GM12878 (cell line): Measurements from ENCODE around the gene ARRDC1. TPM values are rescaled to one million over a fixed set of nuclear protein-coding genes. Genes with fewer than 3 reads are reported as not detected.

Source experiments
- ATAC-seq: fragments of 200-7000 bp; cut with Tn5 transposase; 3 replicates; pipeline ENCODE4 v1.9.1; 2020; ENCODE audit warnings: mild to moderate bottlenecking, moderate library complexity
- BruUV-seq: library from RNA; stranded (reverse); fragments of 400-500 nt; replicated peaks from 2 replicates; lab custom pipeline; 2021; lab: Mats Ljungman, UMichigan
- CTCF ChIA-PET: fragments of 300-600 bp; sonication (Branson Sonifier 250); formaldehyde crosslinking; extraction: SDS; loops from one replicate; lab custom pipeline; 2021; ENCODE audit warnings: inconsistent platforms; lab: Yijun Ruan, JAX
- POLR2A ChIA-PET: fragments of 350-600 bp; formaldehyde crosslinking; extraction: SDS; loops from one replicate; lab custom pipeline; 2021; ENCODE audit warnings: inconsistent platforms; lab: Charles Lee
- RAD21 ChIA-PET: fragments of 300-600 bp; sonication (Branson Sonifier 250); formaldehyde crosslinking; loops from one replicate; lab custom pipeline; 2023; ENCODE audit warnings: antibody characterized with exemption; ENCODE audit not compliant: unreplicated experiment; lab: Charles Lee
- SMC1A ChIA-PET: fragments of 300-600 bp; sonication (Branson Sonifier 250); formaldehyde crosslinking; loops from one replicate; lab custom pipeline; 2023; ENCODE audit not compliant: unreplicated experiment, uncharacterized antibody; lab: Charles Lee
- DNase-seq: peaks from one replicate; pipeline ENCODE4 v3.0.0-alpha.2; 2011; ENCODE audit warnings: low read depth, low spot score
- FAIRE-seq: peaks from 3 replicates; lab custom pipeline; 2011; peaks lifted over from hg19 to GRCh38; lab: Jason Lieb, UNC
- H2AFZ ChIP-seq: 2 replicates; pipeline ENCODE4 v1.6.0; 2011; ENCODE audit warnings: low read depth, low read length, control low read depth; ENCODE audit not compliant: control insufficient read depth
- H3K27ac ChIP-seq: 2 replicates; pipeline ENCODE4 v1.5.1; 2011; ENCODE audit warnings: control low read depth; ENCODE audit not compliant: control insufficient read depth, insufficient read depth
- H3K27me3 ChIP-seq, 2 experiments: replicated peaks in 1 of 2; 2 replicates each; pipeline versions ENCODE4 v1.6.0 to v1.6.1; 2011; ENCODE audit warnings: low read length in 1 of 2; ENCODE audit not compliant: control insufficient read depth in 2 of 2, insufficient read depth in 2 of 2
- H3K36me3 ChIP-seq, 2 experiments: 2 replicates each; pipeline ENCODE4 v1.5.1; 2011; ENCODE audit warnings: low read length in 1 of 2; ENCODE audit not compliant: control insufficient read depth in 2 of 2, insufficient read depth in 2 of 2
- H3K4me1 ChIP-seq: 2 replicates; pipeline ENCODE4 v1.6.1; 2011; ENCODE audit warnings: mild to moderate bottlenecking, low read length, moderate library complexity, mixed read lengths; ENCODE audit not compliant: control insufficient read depth, insufficient read depth
- H3K4me2 ChIP-seq: 2 replicates; pipeline ENCODE4 v1.6.0; 2011; ENCODE audit warnings: control low read depth; ENCODE audit not compliant: control insufficient read depth, insufficient read depth
- H3K4me3 ChIP-seq: fragments of 200-600 bp; sonication (generic); 2 replicates; pipeline ENCODE4 v1.5.1; 2016
- H3K79me2 ChIP-seq: 2 replicates; pipeline ENCODE4 v1.6.0; 2011; ENCODE audit warnings: low read length; ENCODE audit not compliant: control insufficient read depth, insufficient read depth
- H3K9ac ChIP-seq: 2 replicates; pipeline ENCODE4 v1.8.0; 2011; ENCODE audit warnings: low read length, control low read depth, mixed read lengths; ENCODE audit not compliant: control insufficient read depth, insufficient read depth
- H3K9me3 ChIP-seq: replicated peaks from 3 replicates; pipeline ENCODE4 v1.5.1; 2011; ENCODE audit warnings: mild to moderate bottlenecking, low read length; ENCODE audit not compliant: control insufficient read depth, insufficient read depth
- H4K20me1 ChIP-seq: 2 replicates; pipeline ENCODE4 v1.6.0; 2011; ENCODE audit not compliant: control insufficient read depth, insufficient read depth
- BCL11A ChIP-seq: IDR thresholded peaks from 2 replicates; pipeline ENCODE4 v1.6.1; 2011; ENCODE audit warnings: low read depth, low read length
- CHD4 ChIP-seq: fragments of 200-600 bp; sonication (generic); IDR thresholded peaks from 2 replicates; pipeline ENCODE4 v1.6.1; 2016; ENCODE audit warnings: mild to moderate bottlenecking
- HDAC2 ChIP-seq: fragments of 200-600 bp; sonication (generic); IDR thresholded peaks from 2 replicates; pipeline ENCODE4 v1.6.1; 2017
- IKZF2 ChIP-seq, 2 experiments: fragments of 450-650 bp; IDR thresholded peaks; 2 replicates each; pipeline ENCODE4 v1.6.1; 2017; ENCODE audit warnings: mild to moderate bottlenecking in 2 of 2, moderate library complexity in 2 of 2
- IRF3 ChIP-seq: fragments of 450-650 bp; IDR thresholded peaks from 2 replicates; pipeline ENCODE4 v1.6.1; 2014; ENCODE audit warnings: mild to moderate bottlenecking
- MEF2B ChIP-seq: fragments of 450-650 bp; IDR thresholded peaks from 2 replicates; pipeline ENCODE4 v1.6.1; 2018; ENCODE audit warnings: mild to moderate bottlenecking, moderate library complexity; ENCODE audit not compliant: partially characterized antibody, poor library complexity, severe bottlenecking
- PAX5 ChIP-seq: IDR thresholded peaks from 2 replicates; pipeline ENCODE4 v1.6.1; 2011; ENCODE audit warnings: low read depth, low read length, borderline replicate concordance
- RBBP5 ChIP-seq: fragments of 200-600 bp; sonication (generic); conservative IDR thresholded peaks from 2 replicates; pipeline ENCODE4 v1.6.1; 2016
- SIN3A ChIP-seq: IDR thresholded peaks from 2 replicates; pipeline ENCODE4 v1.6.1; 2012; ENCODE audit warnings: low read depth, low read length, improper control_type of control experiment
- SIX5 ChIP-seq: IDR thresholded peaks from 2 replicates; pipeline ENCODE4 v1.6.1; 2011; ENCODE audit warnings: mild to moderate bottlenecking, low read depth, low read length, moderate library complexity; ENCODE audit not compliant: severe bottlenecking
- SMAD1 ChIP-seq: fragments of 450-650 bp; IDR thresholded peaks from 2 replicates; pipeline ENCODE4 v1.6.1; 2018; ENCODE audit warnings: mild to moderate bottlenecking, low read depth; ENCODE audit not compliant: partially characterized antibody
- SMAD5 ChIP-seq: IDR thresholded peaks from 2 replicates; pipeline ENCODE4 v1.6.1; 2016; ENCODE audit warnings: antibody characterized with exemption, low read depth
- SREBF1 ChIP-seq: IDR thresholded peaks from 2 replicates; pipeline ENCODE4 v1.6.1; 2012; ENCODE audit warnings: mild to moderate bottlenecking, low read length
- SUPT20H ChIP-seq: IDR thresholded peaks from 2 replicates; pipeline ENCODE4 v1.6.1; 2011; ENCODE audit warnings: low read depth, mild to moderate bottlenecking, low read length, moderate library complexity, borderline replicate concordance; ENCODE audit not compliant: control insufficient read depth
- WGBS: methylation state at CpG from one replicate; pipeline ENCODE4 v1.1.6; 2016; ENCODE audit warnings: low lambda C conversion rate; ENCODE audit not compliant: insufficient replicate concordance, insufficient coverage; ENCODE audit errors: missing lambda C conversion rate; 5-methylcytosine and 5-hydroxymethylcytosine counted together
- in situ Hi-C: fragments of 300-500 bp; cut with MboI; formaldehyde crosslinking; loops from 9 replicates; pipeline ENCODE4 v1.14.3; 2018; ENCODE audit warnings: mixed read lengths
- intact Hi-C: fragments of 100-400 bp; cut with micrococcal nuclease; formaldehyde crosslinking; loops from one replicate; pipeline ENCODE4 v1.14.2; 2022; ENCODE audit not compliant: unreplicated experiment
- polyA plus RNA-seq, 11 experiments: library from polyadenylated mRNA; depleted of rRNA in 4 of 11; unstranded in 6 of 11; stranded (reverse) in 5 of 11; fragments of >200 nt; fragmentation: Nextera tagmentation in 4 of 11; fragmentation: Illumina TruSeq in 1 of 11; extraction: Ambion mirVana in 4 of 11; extraction: Trizol in 1 of 11; gene quantifications; 1 replicate in 1 of 11; 2 replicates in 10 of 11; pipeline versions ENCODE4 v1.2.1 to v1.2.3, GENCODE V29; 2011 to 2016; ENCODE audit warnings: inconsistent platforms in 2 of 11, missing spikeins in 2 of 11, low read depth in 1 of 11
- total RNA-seq, 4 experiments: library from RNA; depleted of rRNA in 3 of 4; stranded (reverse); fragments of >200 nt in 3 of 4; fragmentation: Illumina TruSeq in 1 of 4; extraction: Trizol in 1 of 4; gene quantifications; 2 replicates each; pipeline versions ENCODE4 v1.2.1 to v1.2.3, GENCODE V29; 2013 to 2021
- TF ChIP-seq, protein P1 (sequence below): fragments of 450-650 bp; formaldehyde crosslinking; IDR thresholded peaks from 2 replicates; pipeline ENCODE4 v1.4.0; 2022; ENCODE audit warnings: mild to moderate bottlenecking, moderate library complexity
- TF ChIP-seq, protein P2 (sequence below): fragments of 150-350 bp; IDR thresholded peaks from 2 replicates; pipeline ENCODE4 v1.6.1; 2014; ENCODE audit warnings: mild to moderate bottlenecking, low read depth, low read length

The ARRDC1 gene
- total and polyA plus RNA-seq, 10 of the 15 experiments (the other 5 are each of a cell fraction or from before 2014, with no cell fraction given) = 0.23 to 34.4 (median 20.9) TPM

- Histone ChIP-seq H3K4me1 (peaks cover 9% of the 10 kb centered on the region), H4K20me1 (no peaks in the 10 kb centered on the region), H2AFZ (no peak overlapping the region), H3K4me3 (no peak overlapping the region), H3K9me3 (no peaks in the 10 kb centered on the region; the same call in 2 of the 3 replicates), H3K9ac (no peak overlapping the region)
- SMC1A ChIA-PET = no interaction called here
- RAD21 ChIA-PET = no interaction called here
- DNase-seq = no peak
- 76% methylated on average over 15 of the region's 15 CpGs for WGBS
- no peak for TF ChIP-seq SMAD1
- TF ChIP-seq IKZF2 (IDR thresholded peaks at IDR 0.05) = no peak
- TF ChIP-seq RBBP5 = no peak
- no peak for TF ChIP-seq SREBF1
- no peak for TF ChIP-seq SMAD5
- no peak for TF ChIP-seq HDAC2
- no peak for TF ChIP-seq CHD4
- no peak for TF ChIP-seq BCL11A
- TF ChIP-seq, protein P1, sequence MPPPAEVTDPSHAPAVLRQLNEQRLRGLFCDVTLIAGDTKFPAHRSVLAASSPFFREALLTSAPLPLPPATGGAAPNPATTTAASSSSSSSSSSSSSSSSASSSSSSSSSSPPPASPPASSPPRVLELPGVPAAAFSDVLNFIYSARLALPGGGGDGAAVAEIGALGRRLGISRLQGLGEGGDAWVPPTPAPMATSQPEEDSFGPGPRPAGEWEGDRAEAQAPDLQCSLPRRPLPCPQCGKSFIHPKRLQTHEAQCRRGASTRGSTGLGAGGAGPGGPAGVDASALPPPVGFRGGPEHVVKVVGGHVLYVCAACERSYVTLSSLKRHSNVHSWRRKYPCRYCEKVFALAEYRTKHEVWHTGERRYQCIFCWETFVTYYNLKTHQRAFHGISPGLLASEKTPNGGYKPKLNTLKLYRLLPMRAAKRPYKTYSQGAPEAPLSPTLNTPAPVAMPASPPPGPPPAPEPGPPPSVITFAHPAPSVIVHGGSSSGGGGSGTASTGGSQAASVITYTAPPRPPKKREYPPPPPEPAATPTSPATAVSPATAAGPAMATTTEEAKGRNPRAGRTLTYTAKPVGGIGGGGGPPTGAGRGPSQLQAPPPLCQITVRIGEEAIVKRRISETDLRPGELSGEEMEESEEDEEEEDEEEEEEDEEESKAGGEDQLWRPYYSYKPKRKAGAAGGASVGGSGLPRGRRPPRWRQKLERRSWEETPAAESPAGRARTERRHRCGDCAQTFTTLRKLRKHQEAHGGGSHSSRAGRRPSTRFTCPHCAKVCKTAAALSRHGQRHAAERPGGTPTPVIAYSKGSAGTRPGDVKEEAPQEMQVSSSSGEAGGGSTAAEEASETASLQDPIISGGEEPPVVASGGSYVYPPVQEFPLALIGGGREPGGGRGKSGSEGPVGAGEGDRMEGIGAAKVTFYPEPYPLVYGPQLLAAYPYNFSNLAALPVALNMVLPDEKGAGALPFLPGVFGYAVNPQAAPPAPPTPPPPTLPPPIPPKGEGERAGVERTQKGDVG (CRISPR knock-in tag) = no peak
- TF ChIP-seq SIN3A = no peak
- TF ChIP-seq, protein P2, sequence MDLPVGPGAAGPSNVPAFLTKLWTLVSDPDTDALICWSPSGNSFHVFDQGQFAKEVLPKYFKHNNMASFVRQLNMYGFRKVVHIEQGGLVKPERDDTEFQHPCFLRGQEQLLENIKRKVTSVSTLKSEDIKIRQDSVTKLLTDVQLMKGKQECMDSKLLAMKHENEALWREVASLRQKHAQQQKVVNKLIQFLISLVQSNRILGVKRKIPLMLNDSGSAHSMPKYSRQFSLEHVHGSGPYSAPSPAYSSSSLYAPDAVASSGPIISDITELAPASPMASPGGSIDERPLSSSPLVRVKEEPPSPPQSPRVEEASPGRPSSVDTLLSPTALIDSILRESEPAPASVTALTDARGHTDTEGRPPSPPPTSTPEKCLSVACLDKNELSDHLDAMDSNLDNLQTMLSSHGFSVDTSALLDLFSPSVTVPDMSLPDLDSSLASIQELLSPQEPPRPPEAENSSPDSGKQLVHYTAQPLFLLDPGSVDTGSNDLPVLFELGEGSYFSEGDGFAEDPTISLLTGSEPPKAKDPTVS = no peak
- no peak for TF ChIP-seq PAX5
- no peak for TF ChIP-seq SUPT20H
- TF ChIP-seq MEF2B = no peak
- TF ChIP-seq SIX5 = no peak
- TF ChIP-seq IRF3 = no peak
- TF ChIP-seq, all 136 proteins: peak for 0
- ChIA-PET CTCF (no interaction called here), POLR2A (no interaction called here)
- no peaks in the 10 kb centered on the region for H3K27me3 ChIP-seq
- in situ Hi-C loops (no loop called here), intact Hi-C loops (no loop called here)
- peaks cover 10 to 27% of the 10 kb centered on the region in 2 experiments for H3K36me3 ChIP-seq
- ATAC-seq (no peak), FAIRE-seq (no peak)
- no peak overlapping the region for H3K4me2 ChIP-seq
- BruUV-seq = no TSS peak
- peaks cover 53% of the 10 kb centered on the region for H3K79me2 ChIP-seq
- H3K27ac ChIP-seq = no peak overlapping the region
Measured at GRCh38 chr9:137647096-137647714, 41.7 kb downstream of the ARRDC1 start.
